T47D (cell line): ENCODE results near the gene RELL2.
A peak's percentile ranks its signal among the peaks of the same experiment; 100 is the strongest.

Source experiments
- DNase-seq, 2 experiments: peaks; one replicate each; pipeline versions ENCODE4 v3.0.0 to v3.0.0-alpha.2; 2011 to 2012; ENCODE audit warnings: low read depth in 1 of 2, low spot score in 1 of 2
- JUND ChIP-seq: IDR thresholded peaks from 2 replicates; pipeline ENCODE4 v1.6.1; 2012; ENCODE audit warnings: low read depth
- in situ Hi-C: cut with HindIII; loops from 2 replicates; pipeline ENCODE4 v1.10.0; 2016; ENCODE audit warnings: low sequenced_read_pairs, low pct_unique_long_range_greater_than_20kb

RELL2 gene

DNA sequence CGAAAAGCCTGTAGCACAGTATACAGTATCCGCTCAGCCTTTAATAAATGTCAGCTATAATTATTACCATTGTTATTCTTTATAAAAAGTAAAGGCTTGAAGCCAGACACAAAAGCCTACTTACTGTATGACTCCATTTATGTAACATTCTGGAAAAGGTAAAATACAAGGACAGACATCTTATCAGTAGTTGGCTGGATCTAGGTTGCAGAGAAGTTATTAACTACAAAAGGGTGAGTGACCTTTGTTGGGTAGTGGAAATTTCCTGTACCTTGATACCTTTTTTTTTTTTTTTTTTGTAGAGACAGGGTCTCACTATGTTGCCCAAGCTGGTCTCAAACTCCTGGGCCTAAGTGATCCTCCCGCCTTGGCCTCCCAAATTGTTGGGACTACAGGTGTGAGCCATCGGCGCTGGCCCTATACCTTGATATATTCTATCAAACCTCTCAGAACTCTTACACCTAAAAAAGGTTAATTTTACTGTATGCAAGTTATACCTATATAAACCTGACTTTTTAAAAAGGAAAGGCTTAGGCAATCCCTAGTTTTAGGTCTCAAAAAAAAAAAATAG is 6.1 kb upstream of the RELL2 start:
- TF ChIP-seq JUND, result no peak
- in situ Hi-C loops, result no loop called here
- no peak for DNase-seq

DNA sequence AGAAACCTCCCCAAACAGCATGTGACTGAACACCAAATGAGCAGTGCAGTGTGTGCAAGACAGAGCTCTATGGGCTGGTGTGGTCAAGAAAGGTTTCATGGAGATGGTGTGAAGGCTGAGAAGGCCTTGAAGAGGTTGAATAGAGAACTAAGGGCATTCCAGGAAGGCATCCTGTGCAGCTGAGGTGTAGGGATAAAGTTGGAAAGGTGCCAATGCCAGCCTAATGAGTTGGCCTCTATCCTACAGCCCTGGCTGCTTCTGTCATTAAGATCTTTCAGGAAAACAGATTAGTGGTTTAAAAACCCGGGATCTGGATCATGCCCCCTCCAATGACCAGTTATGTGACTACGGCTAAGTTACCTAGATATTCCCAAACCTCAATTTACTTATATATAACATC is 4.1 kb upstream of the RELL2 start:
- in situ Hi-C loops, result no loop called here
- no peak for DNase-seq
- TF ChIP-seq JUND, result no peak

DNA sequence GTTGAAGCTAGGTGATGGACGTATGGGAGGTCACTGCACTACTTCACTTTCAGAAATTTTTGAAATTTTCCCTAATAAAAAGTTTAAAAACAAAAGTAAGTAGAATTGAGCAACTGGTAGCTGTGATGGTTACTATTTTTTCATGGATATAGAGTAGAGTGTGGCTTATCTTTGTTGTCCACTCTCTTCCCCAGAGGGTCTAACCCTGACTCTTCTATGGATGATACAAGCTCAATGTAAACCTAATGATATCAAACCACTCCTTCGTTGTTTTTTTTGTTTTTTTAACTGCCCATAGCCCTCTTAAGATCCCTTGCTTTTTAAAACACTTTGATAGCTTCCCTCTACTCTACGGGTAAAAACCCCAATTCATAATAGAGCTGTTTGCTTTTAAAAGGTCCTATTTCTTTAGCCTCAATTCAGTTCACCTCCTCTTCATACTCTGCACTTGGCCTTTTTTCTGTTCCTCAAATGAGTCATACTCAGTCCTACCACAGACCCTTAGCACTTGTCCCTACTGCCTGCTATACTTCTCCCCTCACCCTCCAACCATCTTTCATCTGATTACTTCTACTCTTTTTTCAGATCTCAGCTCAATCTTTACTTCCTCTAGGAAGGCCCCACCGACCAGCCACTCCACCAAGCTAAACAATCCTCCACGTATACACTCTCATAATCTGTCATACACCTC is 2.8 kb upstream of the RELL2 start:
- no peak for DNase-seq
- in situ Hi-C loops, result no loop called here
- TF ChIP-seq JUND, result no peak

DNA sequence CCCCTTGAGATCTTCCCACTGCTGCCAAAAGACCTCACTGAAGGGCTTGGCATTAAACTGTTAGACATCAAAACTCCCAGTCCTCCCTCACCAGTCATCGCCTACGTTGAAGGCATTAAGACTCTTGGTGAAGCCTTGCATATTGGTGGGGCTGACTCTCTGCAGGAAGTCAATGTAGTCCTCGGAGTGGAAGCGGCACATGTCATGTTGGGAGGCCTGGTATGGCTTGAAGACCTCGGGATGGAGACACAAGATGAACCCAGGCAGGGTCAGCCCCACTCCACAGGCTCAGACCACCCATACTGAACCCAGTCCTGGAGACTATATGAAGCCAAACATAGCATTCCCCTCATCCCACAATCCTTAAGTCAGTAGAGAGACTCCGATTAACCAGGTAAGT is 2.1 kb upstream of the RELL2 start:
- in situ Hi-C loops, result no loop called here
- no peak for DNase-seq
- no peak for TF ChIP-seq JUND

DNA sequence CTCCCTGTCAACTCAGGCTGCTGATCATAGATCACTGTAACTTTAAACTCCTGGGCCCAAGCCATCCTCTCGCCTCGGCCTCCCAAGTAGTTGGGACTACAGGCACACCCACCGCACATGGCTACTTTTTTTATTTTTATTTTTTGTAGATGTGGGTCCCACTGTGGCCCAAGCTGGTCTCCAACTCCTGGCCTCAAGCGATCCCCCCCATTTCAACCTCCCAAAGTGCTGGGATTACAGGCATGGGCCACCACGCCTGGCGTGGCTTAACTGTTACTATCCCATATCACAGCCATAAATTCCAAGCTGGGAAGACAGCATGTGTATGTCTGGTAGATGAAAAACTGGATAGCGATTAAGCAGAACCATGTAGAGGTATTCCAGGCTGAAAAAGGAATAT is 1.2 kb upstream of the RELL2 start:
- no peak for TF ChIP-seq JUND
- no peak for DNase-seq
- in situ Hi-C loops, result no loop called here

DNA sequence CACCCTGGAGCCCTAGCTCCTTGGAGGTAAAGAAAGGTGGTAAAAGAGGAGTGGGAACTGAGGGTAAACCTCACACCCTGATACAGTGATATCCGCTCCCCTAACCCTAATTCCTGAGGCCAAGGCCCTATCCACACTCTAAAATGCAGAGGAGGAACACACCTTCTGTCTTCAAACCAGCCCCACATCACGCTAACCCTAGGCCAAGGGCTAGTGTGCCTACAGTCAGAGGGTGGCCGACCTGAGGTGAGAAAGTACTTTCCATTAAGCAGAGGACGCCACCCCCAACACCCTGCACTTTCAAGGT is 738 bp upstream of the RELL2 start:
- DNase-seq, result no peak
- in situ Hi-C loops, result no loop called here
- no peak for TF ChIP-seq JUND

DNA sequence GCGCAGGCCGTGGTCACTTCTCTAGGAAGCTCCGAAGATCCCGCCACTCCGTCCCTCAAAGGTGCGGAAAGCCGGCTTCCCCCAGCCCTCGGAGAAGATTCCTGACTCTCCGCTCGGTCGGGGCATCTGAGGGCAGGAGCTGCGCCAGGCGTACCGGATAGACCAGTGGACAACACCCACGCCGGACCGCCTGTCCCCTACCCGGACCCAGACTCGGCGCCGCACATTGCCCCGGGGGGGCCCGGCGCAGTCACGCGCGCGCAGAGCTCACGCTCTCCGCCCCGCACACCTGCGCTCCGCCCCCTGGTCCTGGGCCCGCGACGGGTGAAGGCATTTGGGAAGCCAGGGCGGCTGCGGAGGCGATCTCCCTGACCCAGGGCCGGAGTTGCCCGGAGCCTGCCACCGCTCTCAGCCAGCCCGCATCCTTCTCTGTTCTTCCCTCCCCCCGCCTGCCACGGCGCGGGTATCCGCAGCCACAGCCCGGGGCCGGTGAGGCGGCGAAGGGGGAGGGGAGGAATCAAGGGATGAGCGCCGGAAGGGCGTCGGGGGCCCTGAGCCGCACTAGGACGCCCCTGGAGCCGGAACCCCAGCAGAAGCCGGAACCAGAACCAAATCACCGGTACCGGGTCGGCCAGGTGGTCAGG is 448 bp downstream of the RELL2 start:
- DNase-seq, result peak; percentile 57 to 73
- in situ Hi-C loops, result no loop called here
- TF ChIP-seq JUND, result no peak

DNA sequence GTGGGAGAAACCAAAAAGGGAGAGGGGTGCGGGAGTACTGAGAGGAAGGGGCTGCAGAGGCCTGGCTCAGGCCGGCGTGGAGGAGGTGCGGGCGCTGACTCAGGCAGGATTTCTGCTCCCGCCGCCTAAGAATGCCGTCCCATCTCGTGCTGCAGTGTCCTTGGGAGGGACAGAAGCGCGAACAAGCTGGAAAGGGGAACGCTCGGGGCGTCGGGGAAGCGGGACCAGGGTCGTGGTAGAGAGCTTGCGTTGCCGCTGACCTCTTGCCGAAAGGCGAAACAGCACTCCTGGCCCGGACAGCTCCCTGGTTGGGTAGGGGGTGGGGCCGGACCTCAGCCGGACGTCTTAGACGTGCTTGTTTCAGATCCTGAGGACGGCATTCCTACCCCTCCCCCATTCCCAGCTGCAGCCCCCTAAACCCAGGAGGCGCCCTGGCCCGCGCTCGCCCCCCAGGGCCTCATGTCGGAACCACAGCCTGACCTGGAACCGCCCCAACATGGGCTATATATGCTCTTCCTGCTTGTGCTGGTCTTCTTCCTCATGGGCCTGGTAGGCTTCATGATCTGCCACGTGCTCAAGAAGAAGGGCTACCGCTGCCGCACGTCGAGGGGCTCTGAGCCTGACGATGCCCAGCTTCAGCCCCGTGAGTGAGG is 1.1 kb downstream of the RELL2 start:
- no peak for TF ChIP-seq JUND
- DNase-seq, result peak; percentile 73 to 75
- in situ Hi-C loops, result no loop called here

DNA sequence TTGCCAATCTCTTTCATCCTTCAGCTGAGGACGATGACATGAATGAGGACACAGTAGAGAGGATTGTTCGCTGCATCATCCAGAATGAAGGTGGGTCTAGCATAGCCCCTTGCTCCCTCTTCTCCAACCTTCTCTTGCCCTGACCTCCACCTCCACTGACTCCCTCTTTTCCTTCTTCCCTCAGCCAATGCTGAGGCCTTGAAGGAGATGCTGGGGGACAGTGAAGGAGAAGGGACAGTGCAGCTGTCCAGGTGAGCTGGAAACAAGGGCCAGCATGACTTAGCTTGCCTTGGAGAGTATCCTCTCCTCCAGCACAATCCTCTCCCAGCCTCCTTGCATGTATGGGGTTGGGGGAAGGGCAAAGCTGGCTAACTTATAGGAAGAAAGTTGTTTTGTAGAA is 2.0 kb downstream of the RELL2 start:
- no peak for TF ChIP-seq JUND
- no peak for DNase-seq
- in situ Hi-C loops, result no loop called here

DNA sequence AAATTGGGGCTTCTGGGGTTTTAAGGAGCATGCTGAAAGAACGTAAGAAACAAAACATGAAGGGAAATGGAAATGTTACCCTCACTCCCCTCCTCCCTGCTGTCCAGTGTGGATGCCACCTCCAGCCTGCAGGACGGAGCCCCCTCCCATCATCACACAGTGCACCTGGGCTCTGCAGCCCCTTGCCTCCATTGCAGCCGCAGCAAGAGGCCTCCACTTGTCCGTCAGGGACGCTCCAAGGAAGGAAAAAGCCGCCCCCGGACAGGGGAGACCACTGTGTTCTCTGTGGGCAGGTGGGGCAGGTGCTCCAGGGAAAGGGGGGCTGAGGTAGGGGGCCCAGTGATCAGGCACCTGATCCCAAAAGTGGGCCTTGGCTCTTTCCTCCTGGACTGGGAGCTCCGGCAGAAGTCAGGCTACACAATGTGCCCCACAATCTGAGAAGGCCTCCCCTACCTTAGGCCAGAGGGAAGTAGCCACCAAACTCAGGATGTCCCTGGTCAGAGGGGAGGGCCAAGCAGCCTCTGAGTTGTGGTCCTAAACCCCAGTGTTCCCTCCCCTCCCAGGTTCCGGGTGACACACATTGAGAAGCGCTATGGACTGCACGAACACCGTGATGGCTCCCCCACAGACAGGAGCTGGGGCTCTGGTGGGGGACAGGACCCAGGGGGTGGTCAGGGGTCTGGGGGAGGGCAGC is 2.7 kb downstream of the RELL2 start:
- TF ChIP-seq JUND, result no peak
- no peak for DNase-seq
- in situ Hi-C loops, result no loop called here

DNA sequence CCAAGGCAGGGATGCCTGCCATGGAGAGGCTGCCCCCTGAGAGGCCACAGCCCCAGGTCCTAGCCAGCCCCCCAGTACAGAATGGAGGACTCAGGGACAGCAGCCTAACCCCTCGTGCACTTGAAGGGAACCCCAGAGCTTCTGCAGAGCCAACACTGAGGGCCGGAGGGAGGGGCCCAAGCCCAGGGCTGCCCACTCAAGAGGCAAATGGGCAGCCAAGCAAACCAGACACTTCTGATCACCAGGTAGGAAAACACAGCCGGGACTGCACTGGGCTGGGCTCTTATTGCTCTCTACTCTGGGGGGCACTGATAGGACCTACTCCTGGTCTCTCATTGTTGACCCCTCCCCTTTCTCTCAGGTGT is 3.2 kb downstream of the RELL2 start:
- in situ Hi-C loops, result no loop called here

DNA sequence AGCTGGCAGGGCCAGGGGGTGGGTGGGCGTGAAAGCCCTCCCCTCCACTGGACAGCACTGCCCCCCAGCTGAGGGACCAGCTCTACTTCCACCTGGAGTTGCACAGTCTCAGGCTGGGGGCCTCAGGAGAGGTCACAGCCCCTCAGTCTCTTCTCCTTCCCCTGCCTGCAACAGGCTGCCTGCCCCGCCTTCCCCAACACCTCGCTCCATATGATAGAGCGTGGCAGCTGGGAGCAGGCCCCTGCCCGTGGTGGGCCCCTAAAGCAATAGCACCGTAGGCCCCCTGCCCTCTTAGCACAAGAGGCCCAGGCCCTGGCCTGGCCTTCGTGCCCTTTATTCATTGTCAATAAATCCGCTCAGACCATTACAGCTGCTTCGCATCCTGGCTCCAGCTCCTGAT is 3.9 kb downstream of the RELL2 start:
- no peak for DNase-seq
- TF ChIP-seq JUND, result no peak
- in situ Hi-C loops, result no loop called here

More for the DNA sequence above, 3.2 kb downstream of the RELL2 start:
- no peak for TF ChIP-seq JUND
- no peak for DNase-seq
